Liver (tissue), 9 donors: Measurements from ENCODE around the gene SLU7. TPM values are rescaled to one million over a fixed set of nuclear protein-coding genes. Genes with fewer than 3 reads are reported as not detected.

Experiments
- DNase-seq: peaks from one replicate; pipeline ENCODE4 v3.0.0-alpha.2; 2017; ENCODE audit warnings: low spot score
- H3K27ac ChIP-seq, 2 donors: one replicate each; pipeline ENCODE4 v1.7.0; 2013; ENCODE audit warnings: inconsistent platforms in 2 of 2, low read length in 2 of 2, control low read depth in 1 of 2, low read depth in 1 of 2, mild to moderate bottlenecking in 1 of 2
- H3K27me3 ChIP-seq, 4 donors: one replicate each; pipeline versions ENCODE4 v1.6.1 to v1.7.0; 2013; ENCODE audit warnings: low read length in 3 of 4, inconsistent platforms in 1 of 4, mild to moderate bottlenecking in 1 of 4, moderate library complexity in 1 of 4; ENCODE audit not compliant: control insufficient read depth in 4 of 4, insufficient read depth in 4 of 4
- H3K36me3 ChIP-seq, 4 donors: one replicate each; pipeline versions ENCODE4 v1.6.1 to v1.7.0; 2013; ENCODE audit warnings: low read length in 3 of 4, mild to moderate bottlenecking in 3 of 4, low read depth in 1 of 4, moderate library complexity in 1 of 4; ENCODE audit not compliant: control insufficient read depth in 4 of 4, insufficient read depth in 3 of 4
- H3K4me1 ChIP-seq, 4 donors: one replicate each; pipeline versions ENCODE4 v1.6.1 to v1.7.0; 2013; ENCODE audit warnings: low read length in 3 of 4, mild to moderate bottlenecking in 3 of 4, moderate library complexity in 1 of 4; ENCODE audit not compliant: control insufficient read depth in 4 of 4, insufficient read depth in 4 of 4
- H3K4me3 ChIP-seq, 3 donors: one replicate each; pipeline versions ENCODE4 v1.6.1 to v1.7.0; 2013; ENCODE audit warnings: low read length in 3 of 3, control low read depth in 1 of 3, low read depth in 1 of 3, mild to moderate bottlenecking in 1 of 3
- H3K9ac ChIP-seq, 2 donors: one replicate each; pipeline ENCODE4 v1.7.0; 2013; ENCODE audit warnings: low read length in 2 of 2, mild to moderate bottlenecking in 2 of 2, moderate library complexity in 2 of 2, control low read depth in 1 of 2, low read depth in 1 of 2
- H3K9me3 ChIP-seq, 4 donors: one replicate each; pipeline versions ENCODE4 v1.6.1 to v1.7.0; 2013; ENCODE audit warnings: low read length in 3 of 4; ENCODE audit not compliant: control insufficient read depth in 4 of 4
- EGR1 ChIP-seq, 2 donors: IDR thresholded peaks; 2 replicates each; pipeline ENCODE4 v1.6.1; 2016 to 2018; ENCODE audit warnings: antibody characterized with exemption in 2 of 2, low read depth in 2 of 2
- FOXA1 ChIP-seq: IDR thresholded peaks from 2 replicates; pipeline ENCODE4 v1.6.1; 2016; ENCODE audit warnings: antibody characterized with exemption
- FOXA2 ChIP-seq: IDR thresholded peaks from 2 replicates; pipeline ENCODE4 v1.6.1; 2016; ENCODE audit warnings: antibody characterized with exemption
- GABPA ChIP-seq, 2 donors: IDR thresholded peaks in 1 of 2; conservative IDR thresholded peaks in 1 of 2; 2 replicates each; pipeline ENCODE4 v1.6.1; 2016; ENCODE audit warnings: antibody characterized with exemption in 2 of 2, mild to moderate bottlenecking in 1 of 2, moderate library complexity in 1 of 2
- HNF4A ChIP-seq, 2 donors: conservative IDR thresholded peaks; 2 replicates each; pipeline ENCODE4 v1.6.1; 2016; ENCODE audit warnings: antibody characterized with exemption in 2 of 2, mild to moderate bottlenecking in 2 of 2
- HNF4G ChIP-seq: IDR thresholded peaks from 2 replicates; pipeline ENCODE4 v1.6.1; 2016; ENCODE audit warnings: antibody characterized with exemption
- JUND ChIP-seq, 2 donors: IDR thresholded peaks; 2 replicates each; pipeline ENCODE4 v1.6.1; 2016; ENCODE audit warnings: antibody characterized with exemption in 2 of 2
- NR2F2 ChIP-seq: IDR thresholded peaks from 2 replicates; pipeline ENCODE4 v1.6.1; 2016; ENCODE audit warnings: antibody characterized with exemption
- RAD21 ChIP-seq, 2 donors: IDR thresholded peaks; 2 replicates each; pipeline ENCODE4 v1.6.1; 2016; ENCODE audit warnings: antibody characterized with exemption in 2 of 2, mild to moderate bottlenecking in 2 of 2
- RXRA ChIP-seq, 2 donors: IDR thresholded peaks; 2 replicates each; pipeline ENCODE4 v1.6.1; 2017 to 2018; ENCODE audit warnings: antibody characterized with exemption in 2 of 2, mild to moderate bottlenecking in 1 of 2
- SP1 ChIP-seq: IDR thresholded peaks from 2 replicates; pipeline ENCODE4 v1.6.1; 2018; ENCODE audit warnings: antibody characterized with exemption, mild to moderate bottlenecking
- TAF1 ChIP-seq: conservative IDR thresholded peaks from 2 replicates; pipeline ENCODE4 v1.6.1; 2016; ENCODE audit warnings: antibody characterized with exemption, mild to moderate bottlenecking
- YY1 ChIP-seq: IDR thresholded peaks from 2 replicates; pipeline ENCODE4 v1.6.1; 2016; ENCODE audit warnings: antibody characterized with exemption, mild to moderate bottlenecking
- WGBS: extraction: QIAGEN DNeasy Blood & Tissue Kit; methylation state at CpG from one replicate; pipeline ENCODE4 v1.1.7; 2013; 5-methylcytosine and 5-hydroxymethylcytosine counted together
- polyA plus RNA-seq, 2 donors: library from polyadenylated mRNA; stranded (reverse) in 1 of 2; unstranded in 1 of 2; fragments of 200-250 nt in 1 of 2; fragments of >200 nt in 1 of 2; fragmentation: Nextera tagmentation in 1 of 2; extraction: Ambion mirVana in 1 of 2; gene quantifications; one replicate each; pipeline versions ENCODE4 v1.2.1 to v1.2.3, GENCODE V29; 2013 to 2015
- total RNA-seq, 2 donors: library from RNA; depleted of rRNA; stranded (reverse); fragments of >200 nt; gene quantifications; one replicate each; pipeline ENCODE4 v1.2.3, GENCODE V29; 2014
- TF ChIP-seq, protein P1 (sequence below): fragments of 150-350 bp; IDR thresholded peaks from 2 replicates; pipeline ENCODE4 v1.5.1; 2017; ENCODE audit warnings: improper control_type of control experiment, low read depth, low read length; ENCODE audit not compliant: missing input control
- TF ChIP-seq, protein P2 (sequence below): IDR thresholded peaks from 2 replicates; pipeline ENCODE4 v1.6.1; 2016; ENCODE audit warnings: antibody characterized with exemption
- TF ChIP-seq, protein P3 (sequence below): IDR thresholded peaks from 2 replicates; pipeline ENCODE4 v1.6.1; 2016; ENCODE audit warnings: antibody characterized with exemption
- TF ChIP-seq, protein P4 (sequence below): IDR thresholded peaks from 2 replicates; pipeline ENCODE4 v1.6.1; 2016; ENCODE audit warnings: antibody characterized with exemption
- TF ChIP-seq, protein P5 (sequence below): IDR thresholded peaks from 2 replicates; pipeline ENCODE4 v1.6.1; 2016; ENCODE audit warnings: antibody characterized with exemption, mild to moderate bottlenecking
- donor health status: healthy.
- donor health status: healthy.
- donor health status: healthy.
- donor health status: healthy.
- donor health status: healthy.

Gene SLU7
- total and polyA plus RNA-seq, 4 donors: 7.1 to 21.8 (median 17.6) TPM

DNA sequence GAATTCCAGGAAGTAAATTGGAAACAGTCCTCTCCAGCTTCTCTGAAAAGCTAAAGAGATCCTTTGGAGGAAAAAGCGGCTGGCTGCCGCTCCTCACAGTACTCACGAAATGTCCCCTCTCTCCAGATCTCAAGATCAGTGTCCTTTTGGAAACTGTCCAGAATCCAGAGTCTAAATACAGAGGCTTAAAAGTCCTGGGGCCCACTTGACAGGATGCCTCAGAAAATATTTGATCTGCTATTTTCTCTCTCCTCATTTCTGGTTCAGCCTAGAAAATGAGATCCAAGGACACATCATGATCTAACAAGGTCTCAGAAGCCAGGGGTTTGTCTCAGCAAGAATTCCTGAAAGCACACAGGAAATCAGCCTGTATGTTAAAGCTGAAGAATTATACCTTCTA, 55.7 kb downstream of the SLU7 start:
- TF ChIP-seq RXRA (IDR thresholded peaks at IDR 0.05): no peak
- TF ChIP-seq EGR1 (IDR thresholded peaks at IDR 0.05; ENCODE audit: low read depth in 2 of 2): no peak
- TF ChIP-seq, protein P1, sequence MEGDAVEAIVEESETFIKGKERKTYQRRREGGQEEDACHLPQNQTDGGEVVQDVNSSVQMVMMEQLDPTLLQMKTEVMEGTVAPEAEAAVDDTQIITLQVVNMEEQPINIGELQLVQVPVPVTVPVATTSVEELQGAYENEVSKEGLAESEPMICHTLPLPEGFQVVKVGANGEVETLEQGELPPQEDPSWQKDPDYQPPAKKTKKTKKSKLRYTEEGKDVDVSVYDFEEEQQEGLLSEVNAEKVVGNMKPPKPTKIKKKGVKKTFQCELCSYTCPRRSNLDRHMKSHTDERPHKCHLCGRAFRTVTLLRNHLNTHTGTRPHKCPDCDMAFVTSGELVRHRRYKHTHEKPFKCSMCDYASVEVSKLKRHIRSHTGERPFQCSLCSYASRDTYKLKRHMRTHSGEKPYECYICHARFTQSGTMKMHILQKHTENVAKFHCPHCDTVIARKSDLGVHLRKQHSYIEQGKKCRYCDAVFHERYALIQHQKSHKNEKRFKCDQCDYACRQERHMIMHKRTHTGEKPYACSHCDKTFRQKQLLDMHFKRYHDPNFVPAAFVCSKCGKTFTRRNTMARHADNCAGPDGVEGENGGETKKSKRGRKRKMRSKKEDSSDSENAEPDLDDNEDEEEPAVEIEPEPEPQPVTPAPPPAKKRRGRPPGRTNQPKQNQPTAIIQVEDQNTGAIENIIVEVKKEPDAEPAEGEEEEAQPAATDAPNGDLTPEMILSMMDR: no peak
- TF ChIP-seq NR2F2: no peak
- no peak for TF ChIP-seq JUND (IDR thresholded peaks at IDR 0.05)
- TF ChIP-seq YY1: no peak
- no peak for TF ChIP-seq GABPA (IDR thresholded peaks at IDR 0.05 in 1 of 2, conservative IDR thresholded peaks at IDR 0.05 in 1 of 2)
- no peak for TF ChIP-seq HNF4A (conservative IDR thresholded peaks at IDR 0.05)
- TF ChIP-seq FOXA1: no peak
- no peak for TF ChIP-seq RAD21 (IDR thresholded peaks at IDR 0.05)
- TF ChIP-seq, protein P2, sequence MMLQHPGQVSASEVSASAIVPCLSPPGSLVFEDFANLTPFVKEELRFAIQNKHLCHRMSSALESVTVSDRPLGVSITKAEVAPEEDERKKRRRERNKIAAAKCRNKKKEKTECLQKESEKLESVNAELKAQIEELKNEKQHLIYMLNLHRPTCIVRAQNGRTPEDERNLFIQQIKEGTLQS: no peak
- TF ChIP-seq HNF4G: no peak
- TF ChIP-seq, protein P3, sequence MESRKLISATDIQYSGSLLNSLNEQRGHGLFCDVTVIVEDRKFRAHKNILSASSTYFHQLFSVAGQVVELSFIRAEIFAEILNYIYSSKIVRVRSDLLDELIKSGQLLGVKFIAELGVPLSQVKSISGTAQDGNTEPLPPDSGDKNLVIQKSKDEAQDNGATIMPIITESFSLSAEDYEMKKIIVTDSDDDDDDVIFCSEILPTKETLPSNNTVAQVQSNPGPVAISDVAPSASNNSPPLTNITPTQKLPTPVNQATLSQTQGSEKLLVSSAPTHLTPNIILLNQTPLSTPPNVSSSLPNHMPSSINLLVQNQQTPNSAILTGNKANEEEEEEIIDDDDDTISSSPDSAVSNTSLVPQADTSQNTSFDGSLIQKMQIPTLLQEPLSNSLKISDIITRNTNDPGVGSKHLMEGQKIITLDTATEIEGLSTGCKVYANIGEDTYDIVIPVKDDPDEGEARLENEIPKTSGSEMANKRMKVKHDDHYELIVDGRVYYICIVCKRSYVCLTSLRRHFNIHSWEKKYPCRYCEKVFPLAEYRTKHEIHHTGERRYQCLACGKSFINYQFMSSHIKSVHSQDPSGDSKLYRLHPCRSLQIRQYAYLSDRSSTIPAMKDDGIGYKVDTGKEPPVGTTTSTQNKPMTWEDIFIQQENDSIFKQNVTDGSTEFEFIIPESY: no peak
- TF ChIP-seq, protein P4, sequence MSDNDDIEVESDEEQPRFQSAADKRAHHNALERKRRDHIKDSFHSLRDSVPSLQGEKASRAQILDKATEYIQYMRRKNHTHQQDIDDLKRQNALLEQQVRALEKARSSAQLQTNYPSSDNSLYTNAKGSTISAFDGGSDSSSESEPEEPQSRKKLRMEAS: no peak
- no peak for TF ChIP-seq TAF1
- TF ChIP-seq, protein P5, sequence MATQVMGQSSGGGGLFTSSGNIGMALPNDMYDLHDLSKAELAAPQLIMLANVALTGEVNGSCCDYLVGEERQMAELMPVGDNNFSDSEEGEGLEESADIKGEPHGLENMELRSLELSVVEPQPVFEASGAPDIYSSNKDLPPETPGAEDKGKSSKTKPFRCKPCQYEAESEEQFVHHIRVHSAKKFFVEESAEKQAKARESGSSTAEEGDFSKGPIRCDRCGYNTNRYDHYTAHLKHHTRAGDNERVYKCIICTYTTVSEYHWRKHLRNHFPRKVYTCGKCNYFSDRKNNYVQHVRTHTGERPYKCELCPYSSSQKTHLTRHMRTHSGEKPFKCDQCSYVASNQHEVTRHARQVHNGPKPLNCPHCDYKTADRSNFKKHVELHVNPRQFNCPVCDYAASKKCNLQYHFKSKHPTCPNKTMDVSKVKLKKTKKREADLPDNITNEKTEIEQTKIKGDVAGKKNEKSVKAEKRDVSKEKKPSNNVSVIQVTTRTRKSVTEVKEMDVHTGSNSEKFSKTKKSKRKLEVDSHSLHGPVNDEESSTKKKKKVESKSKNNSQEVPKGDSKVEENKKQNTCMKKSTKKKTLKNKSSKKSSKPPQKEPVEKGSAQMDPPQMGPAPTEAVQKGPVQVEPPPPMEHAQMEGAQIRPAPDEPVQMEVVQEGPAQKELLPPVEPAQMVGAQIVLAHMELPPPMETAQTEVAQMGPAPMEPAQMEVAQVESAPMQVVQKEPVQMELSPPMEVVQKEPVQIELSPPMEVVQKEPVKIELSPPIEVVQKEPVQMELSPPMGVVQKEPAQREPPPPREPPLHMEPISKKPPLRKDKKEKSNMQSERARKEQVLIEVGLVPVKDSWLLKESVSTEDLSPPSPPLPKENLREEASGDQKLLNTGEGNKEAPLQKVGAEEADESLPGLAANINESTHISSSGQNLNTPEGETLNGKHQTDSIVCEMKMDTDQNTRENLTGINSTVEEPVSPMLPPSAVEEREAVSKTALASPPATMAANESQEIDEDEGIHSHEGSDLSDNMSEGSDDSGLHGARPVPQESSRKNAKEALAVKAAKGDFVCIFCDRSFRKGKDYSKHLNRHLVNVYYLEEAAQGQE: no peak
- TF ChIP-seq SP1: no peak
- no peak for TF ChIP-seq FOXA2
- 81% methylated on average over 3 of the region's 3 CpGs for WGBS
- Histone ChIP-seq H3K9me3 (no peaks in the 10 kb centered on the region), H3K9ac (no peak overlapping the region), H3K36me3 (no peaks in the 10 kb centered on the region), H3K4me1 (no peaks in the 10 kb centered on the region), H3K4me3 (no peak overlapping the region), H3K27ac (no peak overlapping the region), H3K27me3 (no peaks in the 10 kb centered on the region)
- no peak for DNase-seq
